ENCODE measurements around the gene COL8A1.

COL8A1 gene

DNA sequence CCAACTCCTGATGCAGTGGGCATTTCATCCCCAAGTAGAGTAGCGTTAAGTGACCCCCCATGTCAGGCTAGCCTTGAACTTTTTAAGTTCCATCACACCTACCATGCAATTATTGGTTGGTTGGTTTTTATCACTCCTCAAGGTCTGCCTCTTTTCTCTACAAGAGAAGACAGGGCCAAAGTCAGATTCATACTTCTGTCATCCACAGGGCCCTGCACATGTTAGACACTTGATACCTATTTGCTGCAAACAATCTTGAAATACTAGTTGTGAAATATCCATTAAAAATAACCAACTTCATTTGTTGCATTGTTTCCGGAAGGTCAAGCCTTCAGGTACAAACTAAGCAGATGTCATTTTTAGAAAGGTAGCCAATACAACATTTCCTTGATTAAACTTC lies 180.4 kb downstream of the COL8A1 start:
- TF ChIP-seq RAD21 (IDR thresholded peaks at IDR 0.05; ENCODE audit: low read depth) (no peak), TAF1 (IDR thresholded peaks at IDR 0.05; ENCODE audit: low read depth) (no peak), CEBPB (IDR thresholded peaks at IDR 0.05) (no peak), TEAD4 (IDR thresholded peaks at IDR 0.05) (no peak), ZBTB7A (IDR thresholded peaks at IDR 0.05; ENCODE audit: low read depth) (no peak), FOXM1 (IDR thresholded peaks at IDR 0.05; ENCODE audit: borderline replicate concordance, low read depth) (no peak), YY1 (IDR thresholded peaks at IDR 0.05; ENCODE audit: low read depth) (no peak), NFIC (IDR thresholded peaks at IDR 0.05) (no peak), TCF12 (IDR thresholded peaks at IDR 0.05; ENCODE audit: low read depth) (no peak), EP300 (IDR thresholded peaks at IDR 0.05; ENCODE audit: borderline replicate concordance) (no peak), EGR1 (IDR thresholded peaks at IDR 0.05) (no peak), CREB1 (IDR thresholded peaks at IDR 0.05; ENCODE audit: low read depth) (no peak)
- TF ChIP-seq, protein P1, sequence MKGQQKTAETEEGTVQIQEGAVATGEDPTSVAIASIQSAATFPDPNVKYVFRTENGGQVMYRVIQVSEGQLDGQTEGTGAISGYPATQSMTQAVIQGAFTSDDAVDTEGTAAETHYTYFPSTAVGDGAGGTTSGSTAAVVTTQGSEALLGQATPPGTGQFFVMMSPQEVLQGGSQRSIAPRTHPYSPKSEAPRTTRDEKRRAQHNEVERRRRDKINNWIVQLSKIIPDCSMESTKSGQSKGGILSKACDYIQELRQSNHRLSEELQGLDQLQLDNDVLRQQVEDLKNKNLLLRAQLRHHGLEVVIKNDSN (IDR thresholded peaks at IDR 0.05): no peak
- TF ChIP-seq, protein P2, sequence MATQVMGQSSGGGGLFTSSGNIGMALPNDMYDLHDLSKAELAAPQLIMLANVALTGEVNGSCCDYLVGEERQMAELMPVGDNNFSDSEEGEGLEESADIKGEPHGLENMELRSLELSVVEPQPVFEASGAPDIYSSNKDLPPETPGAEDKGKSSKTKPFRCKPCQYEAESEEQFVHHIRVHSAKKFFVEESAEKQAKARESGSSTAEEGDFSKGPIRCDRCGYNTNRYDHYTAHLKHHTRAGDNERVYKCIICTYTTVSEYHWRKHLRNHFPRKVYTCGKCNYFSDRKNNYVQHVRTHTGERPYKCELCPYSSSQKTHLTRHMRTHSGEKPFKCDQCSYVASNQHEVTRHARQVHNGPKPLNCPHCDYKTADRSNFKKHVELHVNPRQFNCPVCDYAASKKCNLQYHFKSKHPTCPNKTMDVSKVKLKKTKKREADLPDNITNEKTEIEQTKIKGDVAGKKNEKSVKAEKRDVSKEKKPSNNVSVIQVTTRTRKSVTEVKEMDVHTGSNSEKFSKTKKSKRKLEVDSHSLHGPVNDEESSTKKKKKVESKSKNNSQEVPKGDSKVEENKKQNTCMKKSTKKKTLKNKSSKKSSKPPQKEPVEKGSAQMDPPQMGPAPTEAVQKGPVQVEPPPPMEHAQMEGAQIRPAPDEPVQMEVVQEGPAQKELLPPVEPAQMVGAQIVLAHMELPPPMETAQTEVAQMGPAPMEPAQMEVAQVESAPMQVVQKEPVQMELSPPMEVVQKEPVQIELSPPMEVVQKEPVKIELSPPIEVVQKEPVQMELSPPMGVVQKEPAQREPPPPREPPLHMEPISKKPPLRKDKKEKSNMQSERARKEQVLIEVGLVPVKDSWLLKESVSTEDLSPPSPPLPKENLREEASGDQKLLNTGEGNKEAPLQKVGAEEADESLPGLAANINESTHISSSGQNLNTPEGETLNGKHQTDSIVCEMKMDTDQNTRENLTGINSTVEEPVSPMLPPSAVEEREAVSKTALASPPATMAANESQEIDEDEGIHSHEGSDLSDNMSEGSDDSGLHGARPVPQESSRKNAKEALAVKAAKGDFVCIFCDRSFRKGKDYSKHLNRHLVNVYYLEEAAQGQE (IDR thresholded peaks at IDR 0.05; ENCODE audit: low read depth): no peak
- TF ChIP-seq, protein P3, sequence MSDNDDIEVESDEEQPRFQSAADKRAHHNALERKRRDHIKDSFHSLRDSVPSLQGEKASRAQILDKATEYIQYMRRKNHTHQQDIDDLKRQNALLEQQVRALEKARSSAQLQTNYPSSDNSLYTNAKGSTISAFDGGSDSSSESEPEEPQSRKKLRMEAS (IDR thresholded peaks at IDR 0.05): no peak

DNA sequence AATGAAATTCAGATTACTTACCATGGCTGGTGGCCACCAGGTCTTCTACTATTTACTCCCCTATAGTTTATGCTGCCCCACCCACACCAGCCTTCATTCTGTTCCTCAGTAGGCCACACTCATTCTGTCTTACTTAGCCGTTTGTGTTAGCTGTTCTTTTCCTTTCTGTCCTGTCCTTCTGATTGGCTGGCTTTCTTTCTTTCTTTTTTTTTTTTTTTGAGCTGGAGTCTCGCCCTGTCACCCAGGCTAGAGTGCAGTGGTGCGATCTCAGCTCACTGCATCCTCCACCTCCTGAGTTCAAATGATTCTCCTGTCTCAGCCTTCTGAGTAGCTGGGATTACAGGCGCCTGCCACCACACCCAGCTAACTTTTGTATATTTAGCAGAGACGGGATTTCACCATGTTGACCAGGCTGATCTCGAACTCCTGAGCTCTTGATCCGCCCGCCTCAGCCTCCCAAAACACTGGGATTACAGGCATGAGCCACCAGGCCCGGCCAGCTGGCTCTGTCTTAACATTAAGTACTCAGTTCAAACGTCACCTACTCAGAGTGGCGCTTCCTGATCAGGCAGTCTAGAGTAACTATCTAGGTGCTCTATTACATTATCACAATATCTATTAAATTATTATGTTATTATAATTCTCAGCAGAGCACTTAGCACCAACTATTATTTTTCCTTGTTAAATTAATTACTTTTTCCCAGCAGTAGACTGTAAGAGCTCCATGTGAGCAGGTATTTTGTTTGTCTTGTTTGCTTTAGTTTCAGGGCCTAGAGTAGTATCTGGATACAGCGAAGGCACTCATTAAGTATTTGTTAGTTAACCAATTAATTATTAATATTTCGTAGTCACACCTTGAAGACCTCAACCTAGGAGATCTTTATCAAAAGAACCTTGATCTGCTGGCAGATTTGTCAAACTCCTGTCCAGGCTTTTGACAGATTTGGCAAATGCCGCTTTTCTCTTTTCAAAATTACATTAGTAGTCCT lies 185.6 kb downstream of the COL8A1 start:
- TF ChIP-seq FOXM1 (IDR thresholded peaks at IDR 0.05; ENCODE audit: borderline replicate concordance, low read depth): no peak

DNA sequence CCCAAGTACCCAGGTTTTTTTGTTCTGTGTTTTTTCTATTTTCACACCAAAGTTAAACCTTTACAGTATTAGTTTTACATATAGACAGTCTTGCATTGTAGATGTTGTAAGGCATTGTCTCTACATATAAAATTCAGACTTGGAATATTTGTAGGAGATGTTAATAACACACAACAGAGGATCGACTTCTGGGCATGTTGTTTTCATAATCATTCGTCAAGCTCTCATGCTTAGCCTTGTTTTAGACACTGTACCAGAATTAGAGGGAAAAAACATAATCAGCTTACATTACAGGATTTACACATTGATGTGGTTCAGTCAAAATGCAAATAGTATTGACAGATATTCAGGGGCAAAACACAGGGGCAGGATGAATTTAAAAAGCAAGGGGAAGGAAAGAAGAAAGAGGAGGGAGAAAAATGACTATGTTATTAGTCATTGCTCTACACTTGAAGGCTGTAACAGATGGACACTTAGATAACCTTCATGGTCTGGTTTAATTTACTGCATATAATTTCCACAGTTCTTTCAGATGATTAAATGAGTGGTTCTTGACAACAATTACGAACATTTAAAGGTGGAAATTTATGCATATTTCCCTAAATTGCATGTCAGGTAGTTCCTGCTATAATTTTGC lies 186.7 kb downstream of the COL8A1 start:
- TF ChIP-seq CEBPB (IDR thresholded peaks at IDR 0.05) (no peak), CREB1 (IDR thresholded peaks at IDR 0.05; ENCODE audit: low read depth) (no peak), TEAD4 (IDR thresholded peaks at IDR 0.05) (no peak), ZBTB7A (IDR thresholded peaks at IDR 0.05; ENCODE audit: low read depth) (no peak), TAF1 (IDR thresholded peaks at IDR 0.05; ENCODE audit: low read depth) (no peak), RAD21 (IDR thresholded peaks at IDR 0.05; ENCODE audit: low read depth) (no peak), YY1 (IDR thresholded peaks at IDR 0.05; ENCODE audit: low read depth) (no peak), FOXM1 (IDR thresholded peaks at IDR 0.05; ENCODE audit: borderline replicate concordance, low read depth) (no peak), EP300 (IDR thresholded peaks at IDR 0.05; ENCODE audit: borderline replicate concordance) (no peak), NFIC (IDR thresholded peaks at IDR 0.05) (no peak), EGR1 (IDR thresholded peaks at IDR 0.05) (no peak), TCF12 (IDR thresholded peaks at IDR 0.05; ENCODE audit: low read depth) (no peak)
- TF ChIP-seq, protein P2 (IDR thresholded peaks at IDR 0.05; ENCODE audit: low read depth): no peak
- TF ChIP-seq, protein P1 (IDR thresholded peaks at IDR 0.05): no peak
- TF ChIP-seq, protein P3 (IDR thresholded peaks at IDR 0.05): no peak

DNA sequence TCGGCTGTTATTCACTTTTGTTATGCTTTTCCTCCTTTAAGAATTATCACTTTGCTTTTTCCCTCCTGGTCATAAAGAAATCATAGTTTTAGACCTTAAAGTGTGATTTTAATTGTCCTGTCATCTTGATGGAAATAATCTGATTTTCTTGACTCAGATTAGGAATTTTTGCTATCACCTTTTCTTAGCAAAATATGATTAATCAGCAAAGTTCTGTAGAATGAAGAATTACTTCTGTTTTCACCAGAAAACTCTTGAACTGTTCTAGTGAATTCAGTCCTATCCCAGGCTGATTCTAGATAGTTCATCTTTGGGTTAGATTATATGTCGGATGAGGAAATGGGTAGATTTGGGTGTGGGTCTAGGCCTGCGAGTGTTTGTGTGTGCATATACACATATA lies 191.4 kb downstream of the COL8A1 start:
- TF ChIP-seq CEBPB (IDR thresholded peaks at IDR 0.05) (no peak), TEAD4 (IDR thresholded peaks at IDR 0.05) (no peak), CREB1 (IDR thresholded peaks at IDR 0.05; ENCODE audit: low read depth) (no peak), ZBTB7A (IDR thresholded peaks at IDR 0.05; ENCODE audit: low read depth) (no peak), RAD21 (IDR thresholded peaks at IDR 0.05; ENCODE audit: low read depth) (no peak), EP300 (IDR thresholded peaks at IDR 0.05; ENCODE audit: borderline replicate concordance) (no peak), TAF1 (IDR thresholded peaks at IDR 0.05; ENCODE audit: low read depth) (no peak), YY1 (IDR thresholded peaks at IDR 0.05; ENCODE audit: low read depth) (no peak), EGR1 (IDR thresholded peaks at IDR 0.05) (no peak), TCF12 (IDR thresholded peaks at IDR 0.05; ENCODE audit: low read depth) (no peak)
- TF ChIP-seq, protein P2 (IDR thresholded peaks at IDR 0.05; ENCODE audit: low read depth): no peak
- TF ChIP-seq, protein P3 (IDR thresholded peaks at IDR 0.05): no peak
- TF ChIP-seq, protein P1 (IDR thresholded peaks at IDR 0.05): no peak
